DND-41 (cell line): ENCODE results near the gene PNO1.
"Not testable (repeated sequence)": the region's sequence is repeated elsewhere in the genome, so short reads cannot be mapped to it uniquely, and the experiment has no call there.

Experiments used
- CTCF ChIP-seq: IDR thresholded peaks from 2 replicates; pipeline ENCODE4 v1.5.1; 2012; ENCODE audit warnings: borderline replicate concordance, low read length, moderate library complexity, mild to moderate bottlenecking; ENCODE audit not compliant: poor library complexity, severe bottlenecking; ENCODE audit errors: extremely low read depth
- EZH2 ChIP-seq: IDR thresholded peaks from 3 replicates; pipeline ENCODE4 v1.6.1; 2012; ENCODE audit warnings: borderline replicate concordance, low read depth, mild to moderate bottlenecking, moderate library complexity, low read length, inconsistent platforms; ENCODE audit not compliant: severe bottlenecking

- not testable (repeated sequence) for TF ChIP-seq CTCF, EZH2
These were observed 39.8 kb upstream of the PNO1 start for GRCh38 chr2:68117922-68118321.
